Colonic mucosa (tissue), 4 donors: ENCODE measurements around the gene YIPF3. TPM values are rescaled to one million over a fixed set of nuclear protein-coding genes. Genes with fewer than 3 reads are reported as not detected.

Experiments used
- DNase-seq: peaks from one replicate; pipeline ENCODE4 v3.0.0-alpha.2; 2020
- H3K27ac ChIP-seq: fragments of 200-600 bp; one replicate; pipeline ENCODE4 v1.8.0; 2021
- H3K27me3 ChIP-seq: fragments of 200-600 bp; one replicate; pipeline ENCODE4 v1.8.0; 2021
- H3K36me3 ChIP-seq: fragments of 200-600 bp; one replicate; pipeline ENCODE4 v1.8.0; 2021
- H3K4me1 ChIP-seq: fragments of 200-600 bp; one replicate; pipeline ENCODE4 v1.8.0; 2021; ENCODE audit warnings: mild to moderate bottlenecking
- H3K4me3 ChIP-seq: fragments of 200-600 bp; one replicate; pipeline ENCODE4 v1.8.0; 2021
- H3K9ac ChIP-seq, 2 donors: one replicate each; pipeline ENCODE4 v1.7.0; 2013; ENCODE audit warnings: control low read depth in 2 of 2, low read depth in 2 of 2, low read length in 2 of 2
- H3K9me3 ChIP-seq: fragments of 200-600 bp; one replicate; pipeline ENCODE4 v1.8.0; 2021
- intact Hi-C: fragments of 100-400 bp; cut with DNase I; formaldehyde crosslinking; loops from one replicate; pipeline ENCODE4 v1.14.1; 2022
- total RNA-seq, 2 donors: library from RNA; stranded (reverse); fragmentation: NEBNext Ultra II Directional in 1 of 2; extraction: Animal tissue kit (Norgen Biotek cat#: 25700) in 1 of 2; gene quantifications; one replicate each; pipeline ENCODE4 v1.2.1, GENCODE V29; 2021
- TF ChIP-seq, protein P1 (sequence below): fragments of 200-600 bp; IDR thresholded peaks from one replicate; pipeline ENCODE4 v1.8.0; 2022; ENCODE audit warnings: antibody characterized with exemption, mild to moderate bottlenecking
- donor health status: healthy.
- donor health status: DM: no; HTN: no; CAD: no.
- donor health status: DM: no; HTN: no; CAD: no.

Gene YIPF3
- total RNA-seq, 2 donors from 2014 or later = 121 to 129 TPM

DNA sequence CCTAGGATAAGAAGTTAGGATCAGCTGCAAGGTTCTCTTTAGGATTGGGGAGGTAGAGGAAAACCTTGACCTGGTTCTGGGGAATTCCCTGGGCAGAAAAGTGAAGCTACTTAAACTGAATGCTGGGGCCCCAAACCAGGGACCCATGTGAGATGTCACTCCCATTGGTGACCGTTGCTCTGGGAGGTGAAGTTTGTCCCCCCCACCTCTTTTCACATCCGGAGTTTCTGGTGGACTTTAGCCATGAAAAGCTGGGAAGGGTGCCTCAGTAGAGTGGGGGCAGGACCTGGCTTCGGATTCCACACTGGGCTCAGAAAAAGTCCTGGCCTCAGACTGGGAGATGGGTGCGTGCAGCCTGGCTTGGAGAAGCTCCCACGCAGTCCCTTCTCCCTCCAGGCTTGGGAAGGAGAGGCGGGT lies 26.2 kb downstream of the YIPF3 start:
- TF ChIP-seq, protein P1, sequence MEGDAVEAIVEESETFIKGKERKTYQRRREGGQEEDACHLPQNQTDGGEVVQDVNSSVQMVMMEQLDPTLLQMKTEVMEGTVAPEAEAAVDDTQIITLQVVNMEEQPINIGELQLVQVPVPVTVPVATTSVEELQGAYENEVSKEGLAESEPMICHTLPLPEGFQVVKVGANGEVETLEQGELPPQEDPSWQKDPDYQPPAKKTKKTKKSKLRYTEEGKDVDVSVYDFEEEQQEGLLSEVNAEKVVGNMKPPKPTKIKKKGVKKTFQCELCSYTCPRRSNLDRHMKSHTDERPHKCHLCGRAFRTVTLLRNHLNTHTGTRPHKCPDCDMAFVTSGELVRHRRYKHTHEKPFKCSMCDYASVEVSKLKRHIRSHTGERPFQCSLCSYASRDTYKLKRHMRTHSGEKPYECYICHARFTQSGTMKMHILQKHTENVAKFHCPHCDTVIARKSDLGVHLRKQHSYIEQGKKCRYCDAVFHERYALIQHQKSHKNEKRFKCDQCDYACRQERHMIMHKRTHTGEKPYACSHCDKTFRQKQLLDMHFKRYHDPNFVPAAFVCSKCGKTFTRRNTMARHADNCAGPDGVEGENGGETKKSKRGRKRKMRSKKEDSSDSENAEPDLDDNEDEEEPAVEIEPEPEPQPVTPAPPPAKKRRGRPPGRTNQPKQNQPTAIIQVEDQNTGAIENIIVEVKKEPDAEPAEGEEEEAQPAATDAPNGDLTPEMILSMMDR = no peak
- H3K36me3 ChIP-seq = no peaks in the 10 kb centered on the region
- DNase-seq = no peak
- intact Hi-C loops = no loop called here
- H3K9ac ChIP-seq = no peak overlapping the region
- H3K27me3 ChIP-seq = no peaks in the 10 kb centered on the region
- no peak overlapping the region for H3K27ac ChIP-seq
- no peaks in the 10 kb centered on the region for H3K4me1 ChIP-seq
- no peaks in the 10 kb centered on the region for H3K9me3 ChIP-seq
- no peak overlapping the region for H3K4me3 ChIP-seq

DNA sequence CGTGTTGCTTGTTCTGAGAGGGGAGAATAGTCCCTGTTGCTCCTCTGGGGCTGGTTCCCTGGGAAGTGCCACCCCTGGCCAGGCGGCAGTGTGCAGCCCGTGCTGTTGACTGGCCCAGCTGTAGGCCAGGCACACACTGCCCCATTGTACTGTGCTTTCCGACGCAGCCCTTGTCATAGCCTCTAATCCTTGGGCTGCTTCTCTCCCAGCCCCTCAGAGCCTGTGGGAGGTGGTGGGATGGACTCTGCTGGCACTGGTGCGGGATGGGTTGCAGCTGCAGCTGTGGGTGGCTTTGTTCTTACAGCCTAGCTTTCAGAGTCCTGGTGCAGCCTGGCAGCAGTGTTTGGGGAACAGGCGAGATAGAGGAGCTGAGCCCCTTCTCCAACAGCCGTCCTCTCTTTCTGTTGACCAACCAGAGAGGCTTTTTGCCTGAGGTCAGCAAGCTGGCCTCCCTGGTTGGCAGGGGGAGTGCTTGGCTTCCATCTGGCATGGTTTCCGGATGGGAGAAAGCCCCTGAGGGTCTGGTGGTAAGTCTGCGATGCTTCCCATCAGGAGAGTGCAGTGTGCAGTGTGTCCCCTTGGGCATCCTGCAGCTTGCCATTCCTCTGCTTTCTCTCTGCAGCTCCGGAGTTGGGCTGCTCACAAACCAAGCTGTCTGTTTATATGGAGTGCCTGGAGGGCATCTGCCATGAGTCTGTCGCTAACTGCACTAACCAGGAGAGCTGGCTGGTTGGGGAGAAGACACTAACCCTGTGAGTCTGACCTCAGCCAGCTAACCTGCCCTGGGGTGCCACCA lies 27.3 kb downstream of the YIPF3 start:
- Histone ChIP-seq H3K36me3 (no peaks in the 10 kb centered on the region), H3K9me3 (no peaks in the 10 kb centered on the region), H3K9ac (no peak overlapping the region), H3K4me3 (no peak overlapping the region), H3K27me3 (no peaks in the 10 kb centered on the region), H3K27ac (no peak overlapping the region), H3K4me1 (no peaks in the 10 kb centered on the region)
- intact Hi-C loops = no loop called here
- TF ChIP-seq, protein P1 = no peak
- no peak for DNase-seq

DNA sequence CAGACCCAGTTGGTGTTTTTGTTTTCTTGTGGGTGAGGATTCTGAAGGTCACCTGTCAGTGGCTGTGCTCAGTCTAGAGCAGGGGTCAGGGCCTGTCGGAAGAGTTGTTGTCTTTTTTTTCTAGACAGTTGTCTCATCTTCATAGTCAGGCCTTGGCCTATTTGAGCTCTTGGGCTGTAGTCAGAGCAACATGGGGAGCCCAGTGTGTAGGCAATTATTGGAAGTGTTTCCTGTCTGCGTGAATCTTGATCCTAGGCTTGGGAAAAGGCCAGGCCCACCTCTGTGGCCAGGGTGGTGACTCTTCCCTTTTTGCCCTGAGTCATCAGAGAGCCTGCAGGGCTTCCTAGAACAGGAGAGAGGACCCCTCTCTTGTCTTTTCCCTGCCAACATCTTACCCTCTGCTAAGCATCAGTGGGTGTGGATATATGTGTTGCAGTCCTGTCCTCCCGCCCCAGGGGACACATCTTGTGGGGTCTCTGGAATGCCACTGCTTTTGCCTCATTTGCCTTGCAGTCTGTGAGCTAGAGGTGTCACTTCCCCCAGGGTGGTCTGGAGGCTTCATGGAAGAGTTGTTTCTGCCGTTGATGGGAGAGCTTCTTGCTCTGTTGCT lies 28.0 kb downstream of the YIPF3 start:
- DNase-seq = no peak
- no peak overlapping the region for H3K9ac ChIP-seq
- no peaks in the 10 kb centered on the region for H3K36me3 ChIP-seq
- H3K4me3 ChIP-seq = no peak overlapping the region
- TF ChIP-seq, protein P1 = no peak
- intact Hi-C loops = no loop called here
- H3K27me3 ChIP-seq = no peaks in the 10 kb centered on the region
- no peaks in the 10 kb centered on the region for H3K4me1 ChIP-seq
- H3K27ac ChIP-seq = no peak overlapping the region
- H3K9me3 ChIP-seq = no peaks in the 10 kb centered on the region

DNA sequence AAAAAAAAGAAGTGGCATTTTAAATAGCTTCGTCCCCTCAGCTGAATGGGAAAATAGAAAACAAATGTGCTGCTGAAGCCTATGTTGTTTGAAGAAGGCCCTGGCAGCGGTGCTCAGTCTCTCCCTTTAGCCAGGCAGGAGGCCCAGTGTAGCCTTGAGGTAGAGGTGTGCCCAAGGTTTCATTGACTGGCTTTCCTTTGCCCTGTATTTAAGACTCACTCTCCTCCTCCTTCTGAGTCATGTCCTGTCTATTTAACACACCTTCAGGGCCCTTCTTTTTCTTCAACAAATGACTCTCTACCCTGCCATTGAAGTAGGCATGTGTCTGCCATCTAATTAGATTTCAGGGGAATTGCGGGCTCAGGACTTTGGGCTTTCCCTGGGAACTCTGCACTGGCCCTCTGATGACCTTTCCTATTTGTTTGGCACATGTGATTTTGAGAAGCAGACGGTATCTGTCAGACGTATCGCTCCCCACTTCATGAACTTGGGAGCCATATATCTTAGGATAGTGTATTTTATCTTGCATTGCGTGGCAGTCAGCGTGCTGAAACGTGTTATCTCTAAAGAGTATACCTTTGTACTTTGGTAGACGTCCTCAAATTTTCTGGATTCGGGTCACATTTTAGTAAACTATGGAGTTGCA lies 35.0 kb downstream of the YIPF3 start:
- Histone ChIP-seq H3K4me1 (no peaks in the 10 kb centered on the region), H3K9ac (no peak overlapping the region), H3K9me3 (no peaks in the 10 kb centered on the region), H3K4me3 (no peak overlapping the region), H3K27me3 (no peaks in the 10 kb centered on the region), H3K27ac (no peak overlapping the region), H3K36me3 (no peaks in the 10 kb centered on the region)
- TF ChIP-seq, protein P1 = no peak
- intact Hi-C loops = no loop called here
- no peak for DNase-seq

DNA sequence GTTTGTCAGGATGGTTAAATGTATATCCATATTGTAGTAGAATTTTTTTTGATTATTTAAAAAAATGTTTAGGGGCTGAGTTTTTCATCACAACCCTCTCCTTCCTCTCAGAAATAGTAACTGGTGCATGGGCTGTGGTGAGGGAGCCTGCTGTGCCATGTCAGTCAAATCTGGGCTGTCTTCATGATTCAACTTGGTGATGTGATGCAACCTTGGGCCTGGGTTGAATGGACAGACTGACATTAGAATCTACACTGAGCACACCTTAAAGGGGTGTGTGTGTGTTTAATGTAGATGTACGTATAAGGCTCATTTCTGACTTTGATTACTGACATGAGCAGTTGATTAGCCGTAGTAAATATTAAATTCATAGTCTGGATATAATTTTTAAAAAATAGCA lies 35.7 kb downstream of the YIPF3 start:
- H3K27me3 ChIP-seq = no peaks in the 10 kb centered on the region
- H3K9ac ChIP-seq = no peak overlapping the region
- H3K4me3 ChIP-seq = no peak overlapping the region
- no peaks in the 10 kb centered on the region for H3K9me3 ChIP-seq
- intact Hi-C loops = no loop called here
- TF ChIP-seq, protein P1 = no peak
- H3K4me1 ChIP-seq = no peaks in the 10 kb centered on the region
- no peaks in the 10 kb centered on the region for H3K36me3 ChIP-seq
- H3K27ac ChIP-seq = no peak overlapping the region
- no peak for DNase-seq
